ENCODE measurements around the gene VTCN1.
"Not testable (repeated sequence)": the region's sequence is repeated elsewhere in the genome, so short reads cannot be mapped to it uniquely, and the experiment has no call there.

Gene VTCN1

GRCh38 chr1:117120774-117121588 is 89.7 kb downstream of the VTCN1 start:
- DNase-seq, result no peak
- H3K4me1 ChIP-seq (ENCODE audit: control insufficient read depth, insufficient read depth, low read length, poor library complexity, severe bottlenecking), result no peaks in the 10 kb centered on the region
- H3K9me3 ChIP-seq (ENCODE audit: control insufficient read depth, low read length), result no peaks in the 10 kb centered on the region
- H3K27me3 ChIP-seq (replicated peaks; ENCODE audit: control insufficient read depth, insufficient read depth, low read length, poor library complexity, severe bottlenecking), result no peaks in the 10 kb centered on the region
- H3K27ac ChIP-seq (ENCODE audit: insufficient read depth, low read length, poor library complexity, severe bottlenecking), result no peak overlapping the region
- no peaks in the 10 kb centered on the region for H3K36me3 ChIP-seq (ENCODE audit: control insufficient read depth, insufficient read depth, low read length)
- peak overlapping the region; percentile 61 for H3K4me3 ChIP-seq (ENCODE audit: insufficient read depth, low read depth, low read length, poor library complexity, severe bottlenecking)

DNA sequence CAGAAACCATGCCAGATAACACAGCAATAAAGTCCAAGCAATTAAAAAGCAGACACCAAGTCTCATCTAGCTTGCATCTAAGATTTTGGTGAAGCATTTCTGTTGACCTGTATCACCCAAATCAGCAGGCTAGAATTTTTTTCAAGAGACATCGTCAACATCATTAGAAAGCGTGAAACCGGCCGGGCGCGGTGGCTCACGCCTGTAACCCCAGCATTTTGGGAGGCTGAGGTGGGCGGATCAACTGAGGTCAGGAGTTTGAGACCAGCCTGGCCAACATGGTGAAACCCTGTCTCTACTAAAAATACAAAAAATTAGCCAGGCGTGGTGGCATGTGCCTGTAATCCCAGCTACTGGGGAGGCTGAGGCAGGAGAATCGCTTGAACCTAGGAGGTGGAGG is 91.6 kb downstream of the VTCN1 start:
- not testable (repeated sequence) for H3K36me3 ChIP-seq (ENCODE audit: control insufficient read depth, insufficient read depth, low read length); H3K4me3 ChIP-seq (ENCODE audit: insufficient read depth, low read depth, low read length, poor library complexity, severe bottlenecking); H3K9me3 ChIP-seq (ENCODE audit: control insufficient read depth, low read length); H3K27ac ChIP-seq (ENCODE audit: insufficient read depth, low read length, poor library complexity, severe bottlenecking); DNase-seq; H3K4me1 ChIP-seq (ENCODE audit: control insufficient read depth, insufficient read depth, low read length, poor library complexity, severe bottlenecking); H3K27me3 ChIP-seq (replicated peaks; ENCODE audit: control insufficient read depth, insufficient read depth, low read length, poor library complexity, severe bottlenecking)

- Histone ChIP-seq H3K36me3 (ENCODE audit: control insufficient read depth, insufficient read depth, low read length) (no peaks in the 10 kb centered on the region), H3K27me3 (replicated peaks; ENCODE audit: control insufficient read depth, insufficient read depth, low read length, poor library complexity, severe bottlenecking) (no peaks in the 10 kb centered on the region), H3K4me1 (ENCODE audit: control insufficient read depth, insufficient read depth, low read length, poor library complexity, severe bottlenecking) (no peaks in the 10 kb centered on the region), H3K4me3 (ENCODE audit: insufficient read depth, low read depth, low read length, poor library complexity, severe bottlenecking) (no peak overlapping the region), H3K9me3 (ENCODE audit: control insufficient read depth, low read length) (no peaks in the 10 kb centered on the region), H3K27ac (ENCODE audit: insufficient read depth, low read length, poor library complexity, severe bottlenecking) (no peak overlapping the region)
- no peak for DNase-seq
Observed at GRCh38 chr1:117118137-117118536, 92.6 kb downstream of the VTCN1 start.

DNA sequence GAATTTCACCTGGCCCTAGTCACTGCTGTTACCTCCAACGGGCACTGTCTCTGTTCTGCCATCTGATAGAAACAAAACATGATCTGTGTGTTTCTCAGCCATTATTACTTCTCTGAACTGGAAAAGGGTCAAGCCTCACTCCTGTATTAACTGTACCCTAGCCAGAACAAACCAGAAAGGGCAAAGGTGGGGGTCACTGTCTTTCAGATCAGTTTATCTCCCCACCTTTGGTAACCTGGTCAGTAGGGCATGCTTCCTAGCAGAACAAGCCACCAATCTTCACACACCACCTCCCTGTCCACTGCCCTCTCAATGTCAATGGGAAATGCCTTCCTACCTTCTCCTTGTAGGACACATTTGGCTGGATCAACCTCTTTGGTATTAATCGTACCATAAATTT is 93.0 kb downstream of the VTCN1 start:
- H3K4me1 ChIP-seq (ENCODE audit: control insufficient read depth, insufficient read depth, low read length, poor library complexity, severe bottlenecking), result no peaks in the 10 kb centered on the region
- no peak overlapping the region for H3K4me3 ChIP-seq (ENCODE audit: insufficient read depth, low read depth, low read length, poor library complexity, severe bottlenecking)
- H3K27ac ChIP-seq (ENCODE audit: insufficient read depth, low read length, poor library complexity, severe bottlenecking), result no peak overlapping the region
- no peaks in the 10 kb centered on the region for H3K27me3 ChIP-seq (replicated peaks; ENCODE audit: control insufficient read depth, insufficient read depth, low read length, poor library complexity, severe bottlenecking)
- H3K9me3 ChIP-seq (ENCODE audit: control insufficient read depth, low read length), result no peaks in the 10 kb centered on the region
- DNase-seq, result no peak
- no peaks in the 10 kb centered on the region for H3K36me3 ChIP-seq (ENCODE audit: control insufficient read depth, insufficient read depth, low read length)

DNA sequence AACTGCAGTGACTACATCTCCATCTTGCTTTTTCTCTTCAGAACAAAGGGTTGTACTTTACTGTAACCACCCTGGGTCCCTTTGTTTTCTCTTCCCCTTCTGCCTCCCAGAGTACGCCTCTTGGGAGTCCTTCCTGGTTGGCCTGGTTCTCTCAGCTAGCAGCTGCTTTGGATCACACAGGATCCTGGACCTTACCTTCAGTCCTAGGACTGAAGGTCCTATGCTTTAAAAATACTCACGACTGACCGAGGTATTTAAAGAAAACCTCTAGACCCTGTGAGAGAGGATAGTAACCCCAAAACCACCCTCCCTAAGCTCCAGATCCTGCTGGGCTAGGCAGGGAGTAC is 94.0 kb downstream of the VTCN1 start:
- H3K4me3 ChIP-seq (ENCODE audit: insufficient read depth, low read depth, low read length, poor library complexity, severe bottlenecking), result no peak overlapping the region
- no peaks in the 10 kb centered on the region for H3K27me3 ChIP-seq (replicated peaks; ENCODE audit: control insufficient read depth, insufficient read depth, low read length, poor library complexity, severe bottlenecking)
- DNase-seq, result no peak
- no peaks in the 10 kb centered on the region for H3K36me3 ChIP-seq (ENCODE audit: control insufficient read depth, insufficient read depth, low read length)
- no peaks in the 10 kb centered on the region for H3K9me3 ChIP-seq (ENCODE audit: control insufficient read depth, low read length)
- H3K4me1 ChIP-seq (ENCODE audit: control insufficient read depth, insufficient read depth, low read length, poor library complexity, severe bottlenecking), result no peaks in the 10 kb centered on the region
- no peak overlapping the region for H3K27ac ChIP-seq (ENCODE audit: insufficient read depth, low read length, poor library complexity, severe bottlenecking)

DNA sequence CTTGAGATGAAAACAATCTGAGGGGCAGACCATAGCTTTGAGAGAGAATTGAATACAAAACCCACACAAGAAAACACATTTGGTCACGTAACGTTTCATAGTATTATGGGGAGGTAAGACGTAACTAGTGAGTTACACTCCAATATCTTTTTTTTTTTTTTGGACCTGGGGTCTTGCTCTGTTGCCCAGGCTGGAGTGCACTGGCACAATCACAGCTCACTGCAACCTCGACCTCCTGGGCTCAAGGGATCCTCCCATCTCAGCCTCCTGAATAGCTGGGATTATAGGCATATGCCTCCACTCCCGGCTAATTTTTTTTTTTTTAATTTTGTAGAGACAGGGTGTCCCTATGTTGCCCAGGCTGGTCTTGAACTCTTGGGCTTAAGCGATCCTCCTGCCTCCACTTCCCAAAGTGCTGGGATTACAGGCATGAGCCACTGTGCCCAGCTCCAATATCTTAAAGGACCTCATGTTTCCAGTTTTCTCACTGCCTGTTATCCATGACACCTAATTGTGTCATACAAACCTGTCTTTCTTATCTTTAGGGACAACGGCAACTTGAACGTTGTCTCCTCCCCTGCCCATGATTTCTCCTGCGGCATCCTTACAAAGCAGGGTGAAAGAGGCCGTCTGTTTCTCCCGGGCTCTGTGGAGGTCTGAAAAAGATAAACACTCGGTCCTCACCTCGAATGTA is 94.5 kb downstream of the VTCN1 start:
- H3K4me3 ChIP-seq (ENCODE audit: insufficient read depth, low read depth, low read length, poor library complexity, severe bottlenecking), result no peak overlapping the region
- H3K4me1 ChIP-seq (ENCODE audit: control insufficient read depth, insufficient read depth, low read length, poor library complexity, severe bottlenecking), result no peaks in the 10 kb centered on the region
- H3K27me3 ChIP-seq (replicated peaks; ENCODE audit: control insufficient read depth, insufficient read depth, low read length, poor library complexity, severe bottlenecking), result no peaks in the 10 kb centered on the region
- no peaks in the 10 kb centered on the region for H3K9me3 ChIP-seq (ENCODE audit: control insufficient read depth, low read length)
- H3K36me3 ChIP-seq (ENCODE audit: control insufficient read depth, insufficient read depth, low read length), result no peaks in the 10 kb centered on the region
- H3K27ac ChIP-seq (ENCODE audit: insufficient read depth, low read length, poor library complexity, severe bottlenecking), result no peak overlapping the region
- no peak for DNase-seq

DNA sequence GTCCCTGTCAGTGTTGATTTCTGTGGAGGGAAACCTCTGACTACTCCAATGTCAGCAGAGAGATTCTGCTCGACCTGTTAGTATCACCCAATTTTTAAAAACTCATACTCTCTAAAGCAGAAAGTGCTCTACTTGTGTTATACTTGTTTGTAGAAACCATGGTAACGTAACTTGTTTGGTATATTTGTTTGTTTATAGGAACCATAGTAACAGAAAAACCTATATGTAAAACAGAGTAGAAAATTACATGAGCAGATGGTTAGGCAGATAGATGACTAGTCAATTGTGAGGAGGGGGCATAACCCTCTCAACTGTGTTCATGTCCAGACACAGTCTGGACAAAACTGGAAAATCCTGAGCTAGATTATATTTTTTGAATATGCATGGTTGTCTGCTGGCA is 95.8 kb downstream of the VTCN1 start:
- Histone ChIP-seq H3K27ac (ENCODE audit: insufficient read depth, low read length, poor library complexity, severe bottlenecking) (no peak overlapping the region), H3K4me3 (ENCODE audit: insufficient read depth, low read depth, low read length, poor library complexity, severe bottlenecking) (no peak overlapping the region), H3K9me3 (ENCODE audit: control insufficient read depth, low read length) (no peaks in the 10 kb centered on the region), H3K27me3 (replicated peaks; ENCODE audit: control insufficient read depth, insufficient read depth, low read length, poor library complexity, severe bottlenecking) (no peaks in the 10 kb centered on the region), H3K4me1 (ENCODE audit: control insufficient read depth, insufficient read depth, low read length, poor library complexity, severe bottlenecking) (no peaks in the 10 kb centered on the region), H3K36me3 (ENCODE audit: control insufficient read depth, insufficient read depth, low read length) (no peaks in the 10 kb centered on the region)
- DNase-seq, result no peak

DNA sequence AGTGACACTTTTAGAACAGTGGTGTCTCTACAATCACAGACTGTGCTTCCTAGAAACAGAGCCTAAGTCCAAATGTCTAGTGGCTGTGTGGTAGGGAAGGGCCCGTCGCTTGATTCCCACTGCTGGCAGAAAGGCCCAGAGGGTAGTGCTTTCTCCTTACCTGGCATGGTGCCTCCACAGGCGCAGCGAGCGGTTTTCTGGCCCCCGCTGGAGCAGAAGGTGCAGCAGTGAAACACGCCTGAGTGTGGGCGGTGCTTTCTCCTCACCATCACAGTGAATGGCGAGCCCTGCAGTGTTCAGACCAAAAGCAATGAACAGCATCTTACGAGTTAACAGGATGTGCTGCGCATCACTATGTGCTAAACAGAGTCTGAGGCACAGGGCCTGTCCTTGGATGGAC is 97.5 kb downstream of the VTCN1 start:
- Histone ChIP-seq H3K36me3 (ENCODE audit: control insufficient read depth, insufficient read depth, low read length) (no peaks in the 10 kb centered on the region), H3K4me3 (ENCODE audit: insufficient read depth, low read depth, low read length, poor library complexity, severe bottlenecking) (no peak overlapping the region), H3K9me3 (ENCODE audit: control insufficient read depth, low read length) (no peaks in the 10 kb centered on the region), H3K27me3 (replicated peaks; ENCODE audit: control insufficient read depth, insufficient read depth, low read length, poor library complexity, severe bottlenecking) (no peaks in the 10 kb centered on the region), H3K27ac (ENCODE audit: insufficient read depth, low read length, poor library complexity, severe bottlenecking) (no peak overlapping the region), H3K4me1 (ENCODE audit: control insufficient read depth, insufficient read depth, low read length, poor library complexity, severe bottlenecking) (no peaks in the 10 kb centered on the region)
- no peak for DNase-seq

GRCh38 chr1:117112047-117112717 is 98.5 kb downstream of the VTCN1 start:
- H3K27ac ChIP-seq (ENCODE audit: insufficient read depth, low read length, poor library complexity, severe bottlenecking), result no peak overlapping the region
- no peaks in the 10 kb centered on the region for H3K27me3 ChIP-seq (replicated peaks; ENCODE audit: control insufficient read depth, insufficient read depth, low read length, poor library complexity, severe bottlenecking)
- no peak overlapping the region for H3K4me3 ChIP-seq (ENCODE audit: insufficient read depth, low read depth, low read length, poor library complexity, severe bottlenecking)
- H3K4me1 ChIP-seq (ENCODE audit: control insufficient read depth, insufficient read depth, low read length, poor library complexity, severe bottlenecking), result no peaks in the 10 kb centered on the region
- H3K36me3 ChIP-seq (ENCODE audit: control insufficient read depth, insufficient read depth, low read length), result no peaks in the 10 kb centered on the region
- no peaks in the 10 kb centered on the region for H3K9me3 ChIP-seq (ENCODE audit: control insufficient read depth, low read length)
- no peak for DNase-seq

- Histone ChIP-seq H3K27me3 (replicated peaks; ENCODE audit: control insufficient read depth, insufficient read depth, low read length, poor library complexity, severe bottlenecking) (no peaks in the 10 kb centered on the region), H3K4me1 (ENCODE audit: control insufficient read depth, insufficient read depth, low read length, poor library complexity, severe bottlenecking) (no peaks in the 10 kb centered on the region), H3K9me3 (ENCODE audit: control insufficient read depth, low read length) (no peaks in the 10 kb centered on the region), H3K27ac (ENCODE audit: insufficient read depth, low read length, poor library complexity, severe bottlenecking) (no peak overlapping the region), H3K36me3 (ENCODE audit: control insufficient read depth, insufficient read depth, low read length) (no peaks in the 10 kb centered on the region), H3K4me3 (ENCODE audit: insufficient read depth, low read depth, low read length, poor library complexity, severe bottlenecking) (no peak overlapping the region)
- no peak for DNase-seq
Observed at GRCh38 chr1:117110774-117111173, 100.0 kb downstream of the VTCN1 start.
